ENCODE measurements around the gene DCAF7. TPM values are rescaled to one million over a fixed set of nuclear protein-coding genes. Genes with fewer than 3 reads are reported as not detected.
A peak's percentile ranks its signal among the peaks of the same experiment; 100 is the strongest.

Gene DCAF7
- polyA plus RNA-seq, 1 donor: 36.2 TPM

GRCh38 chr17:63588797-63589196 is 38.5 kb downstream of the DCAF7 start:
- DNase-seq (ENCODE audit: low read depth): no peak

- DNase-seq (ENCODE audit: low read depth): no peak
These were observed 39.4 kb downstream of the DCAF7 start for GRCh38 chr17:63589646-63590045.

GRCh38 chr17:63592797-63593196 is 42.5 kb downstream of the DCAF7 start:
- no peak for DNase-seq (ENCODE audit: low read depth)

- no peak for DNase-seq (ENCODE audit: low read depth)
These were observed 44.9 kb downstream of the DCAF7 start for GRCh38 chr17:63595132-63595531.

GRCh38 chr17:63596856-63597586 is 46.7 kb downstream of the DCAF7 start:
- DNase-seq (ENCODE audit: low read depth): no peak

- DNase-seq (ENCODE audit: low read depth): no peak
These were observed 48.0 kb downstream of the DCAF7 start for GRCh38 chr17:63598281-63598680.

GRCh38 chr17:63600569-63601438 is 50.5 kb downstream of the DCAF7 start, which contains the start of gene TACO1:
Gene TACO1 (plus strand): TSS chr17:63600895. CDS start chr17:63601084, 189 bp downstream.
- DNase-seq (ENCODE audit: low read depth): no peak

- DNase-seq (ENCODE audit: low read depth): no peak
These were observed 51.4 kb downstream of the DCAF7 start for GRCh38 chr17:63601439-63602371.

- no peak for DNase-seq (ENCODE audit: low read depth)
These were observed 59.7 kb downstream of the DCAF7 start for GRCh38 chr17:63609816-63610573.

- no peak for DNase-seq (ENCODE audit: low read depth)
These were observed 60.6 kb downstream of the DCAF7 start for GRCh38 chr17:63610854-63611253.

- no peak for DNase-seq (ENCODE audit: low read depth)
These were observed 61.1 kb downstream of the DCAF7 start for GRCh38 chr17:63611354-63611753.

- no peak for DNase-seq (ENCODE audit: low read depth)
These were observed 63.4 kb downstream of the DCAF7 start for GRCh38 chr17:63613663-63614062.

GRCh38 chr17:63621229-63621683 is 71.0 kb downstream of the DCAF7 start:
- no peak for DNase-seq (ENCODE audit: low read depth)

- peak; percentile 99 for DNase-seq (ENCODE audit: low read depth)
These were observed 71.7 kb downstream of the DCAF7 start, which contains the start of gene MAP3K3 for GRCh38 chr17:63621684-63622573. Gene MAP3K3 (plus strand): TSS chr17:63622417. CDS start chr17:63622760, 343 bp downstream.

GRCh38 chr17:63622574-63623390 is 72.5 kb downstream of the DCAF7 start:
- DNase-seq (ENCODE audit: low read depth): no peak

- no peak for DNase-seq (ENCODE audit: low read depth)
These were observed 73.7 kb downstream of the DCAF7 start for GRCh38 chr17:63623786-63624530.

- no peak for DNase-seq (ENCODE audit: low read depth)
These were observed 74.2 kb downstream of the DCAF7 start for GRCh38 chr17:63624531-63624880.

GRCh38 chr17:63626551-63627180 is 76.4 kb downstream of the DCAF7 start:
- no peak for DNase-seq (ENCODE audit: low read depth)
